ENCODE data around the gene SHMT2. TPM values are rescaled to one million over a fixed set of nuclear protein-coding genes. Genes with fewer than 3 reads are reported as not detected.

The SHMT2 gene
- total RNA-seq, 1 experiment from 2014 or later: 298 TPM

DNA sequence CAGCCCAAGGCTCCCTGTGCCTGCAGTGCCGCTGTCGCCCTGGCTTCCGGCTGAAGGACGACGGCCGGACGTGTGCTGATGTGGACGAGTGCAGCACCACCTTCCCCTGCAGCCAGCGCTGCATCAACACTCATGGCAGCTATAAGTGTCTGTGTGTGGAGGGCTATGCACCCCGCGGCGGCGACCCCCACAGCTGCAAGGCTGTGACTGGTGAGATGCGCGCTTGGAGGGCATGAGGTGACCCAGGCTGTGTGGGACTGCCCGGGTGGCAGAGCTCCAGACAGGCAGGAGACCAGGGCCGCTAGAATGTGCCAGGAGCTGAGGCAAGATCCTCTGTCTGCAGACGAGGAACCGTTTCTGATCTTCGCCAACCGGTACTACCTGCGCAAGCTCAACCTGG is 32.6 kb upstream of the SHMT2 start:
- no peak for DNase-seq (ENCODE audit: low spot score)

DNA sequence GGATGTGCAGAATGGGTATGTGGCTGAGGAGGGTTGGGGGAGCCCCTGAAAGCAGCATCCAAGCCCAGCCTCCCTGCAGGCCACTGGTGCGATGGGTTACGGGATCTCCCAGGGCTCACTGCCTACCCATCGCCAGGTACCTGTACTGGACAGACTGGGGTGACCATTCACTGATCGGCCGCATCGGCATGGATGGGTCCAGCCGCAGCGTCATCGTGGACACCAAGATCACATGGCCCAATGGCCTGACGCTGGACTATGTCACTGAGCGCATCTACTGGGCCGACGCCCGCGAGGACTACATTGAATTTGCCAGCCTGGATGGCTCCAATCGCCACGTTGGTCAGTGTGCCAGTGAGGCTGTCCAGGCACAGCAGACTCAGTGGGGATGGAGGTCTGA is 31.2 kb upstream of the SHMT2 start:
- no peak for DNase-seq (ENCODE audit: low spot score)

- DNase-seq (ENCODE audit: low spot score): no peak
Measured at GRCh38 chr12:57199191-57199590, 30.3 kb upstream of the SHMT2 start.

DNA sequence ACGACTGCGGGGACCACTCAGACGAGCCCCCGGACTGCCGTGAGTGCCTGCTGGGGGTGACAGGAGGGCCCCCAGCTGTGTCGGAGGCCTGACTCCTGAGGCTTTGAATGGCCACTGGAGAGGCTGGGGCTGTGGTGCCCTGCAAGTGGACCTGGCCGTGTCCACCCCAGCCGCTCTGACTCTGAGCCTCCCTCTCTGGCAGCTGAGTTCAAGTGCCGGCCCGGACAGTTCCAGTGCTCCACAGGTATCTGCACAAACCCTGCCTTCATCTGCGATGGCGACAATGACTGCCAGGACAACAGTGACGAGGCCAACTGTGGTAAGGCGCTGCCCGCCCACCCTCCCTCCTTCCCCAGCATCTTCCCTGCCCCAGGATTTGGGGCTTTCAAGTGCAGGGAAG is 29.0 kb upstream of the SHMT2 start:
- no peak for DNase-seq (ENCODE audit: low spot score)

GRCh38 chr12:57201219-57201618 is 28.3 kb upstream of the SHMT2 start:
- DNase-seq (ENCODE audit: low spot score): no peak

GRCh38 chr12:57201631-57202030 is 27.9 kb upstream of the SHMT2 start:
- DNase-seq (ENCODE audit: low spot score): no peak

DNA sequence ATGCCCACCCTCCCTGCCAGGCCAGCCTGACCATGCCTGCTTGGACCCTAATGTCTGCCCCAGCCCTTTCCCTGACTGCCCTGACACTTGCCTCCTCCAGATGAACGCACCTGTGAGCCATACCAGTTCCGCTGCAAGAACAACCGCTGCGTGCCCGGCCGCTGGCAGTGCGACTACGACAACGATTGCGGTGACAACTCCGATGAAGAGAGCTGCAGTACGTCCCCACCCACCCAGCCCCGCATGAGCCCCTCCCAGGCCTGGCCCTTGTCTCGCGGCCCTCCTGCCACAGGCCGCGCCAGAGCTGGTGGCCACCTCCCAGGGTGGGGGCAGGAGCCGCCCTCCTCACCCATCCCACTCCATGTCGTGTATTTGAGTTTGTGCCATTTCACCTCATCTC is 27.2 kb upstream of the SHMT2 start:
- DNase-seq (ENCODE audit: low spot score): no peak

- no peak for DNase-seq (ENCODE audit: low spot score)
Measured at GRCh38 chr12:57203201-57203600, 26.3 kb upstream of the SHMT2 start.

- no peak for DNase-seq (ENCODE audit: low spot score)
Measured at GRCh38 chr12:57203791-57204190, 25.7 kb upstream of the SHMT2 start.

DNA sequence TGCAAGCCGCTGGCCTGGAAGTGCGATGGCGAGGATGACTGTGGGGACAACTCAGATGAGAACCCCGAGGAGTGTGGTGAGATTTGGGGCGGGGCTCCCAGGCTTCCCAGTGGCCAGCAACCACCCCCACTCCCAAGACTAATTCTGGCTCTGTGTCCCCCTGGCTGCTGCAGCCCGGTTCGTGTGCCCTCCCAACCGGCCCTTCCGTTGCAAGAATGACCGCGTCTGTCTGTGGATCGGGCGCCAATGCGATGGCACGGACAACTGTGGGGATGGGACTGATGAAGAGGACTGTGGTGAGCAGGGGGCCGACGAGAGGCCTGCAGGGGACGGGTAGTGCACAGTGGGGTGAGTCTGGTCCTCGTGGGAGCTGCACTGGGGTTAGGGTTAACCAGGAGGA is 25.1 kb upstream of the SHMT2 start:
- DNase-seq (ENCODE audit: low spot score): no peak

DNA sequence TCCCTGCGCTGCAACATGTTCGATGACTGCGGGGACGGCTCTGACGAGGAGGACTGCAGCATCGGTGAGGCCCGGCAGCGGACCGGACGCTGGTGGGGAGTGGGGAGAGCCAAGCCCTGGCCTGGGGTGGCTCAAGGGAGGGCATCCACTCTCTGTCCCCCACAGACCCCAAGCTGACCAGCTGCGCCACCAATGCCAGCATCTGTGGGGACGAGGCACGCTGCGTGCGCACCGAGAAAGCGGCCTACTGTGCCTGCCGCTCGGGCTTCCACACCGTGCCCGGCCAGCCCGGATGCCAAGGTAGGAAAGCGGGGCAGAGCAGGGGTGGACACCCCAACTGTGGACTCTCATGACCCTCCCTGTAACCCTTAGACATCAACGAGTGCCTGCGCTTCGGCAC is 24.3 kb upstream of the SHMT2 start:
- DNase-seq (ENCODE audit: low spot score): no peak

DNA sequence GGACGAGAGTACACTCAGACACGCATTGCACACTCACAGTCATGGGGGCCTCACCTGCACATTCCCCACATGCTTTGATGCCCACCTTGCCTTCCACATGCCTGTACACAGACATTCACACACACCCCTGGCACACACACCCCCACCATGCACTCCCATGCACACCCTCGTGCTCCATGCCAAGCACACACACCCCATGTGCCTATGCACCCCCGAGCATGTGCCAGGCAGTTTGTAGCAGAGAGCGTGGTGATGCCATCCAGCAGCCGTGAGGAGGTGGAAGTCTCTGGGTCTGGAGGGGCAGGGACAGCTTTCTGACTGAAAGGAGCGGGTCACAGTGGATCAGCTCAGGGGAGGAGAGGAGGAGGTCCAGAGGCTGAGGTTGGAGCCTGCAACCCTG is 23.6 kb upstream of the SHMT2 start:
- DNase-seq (ENCODE audit: low spot score): no peak

DNA sequence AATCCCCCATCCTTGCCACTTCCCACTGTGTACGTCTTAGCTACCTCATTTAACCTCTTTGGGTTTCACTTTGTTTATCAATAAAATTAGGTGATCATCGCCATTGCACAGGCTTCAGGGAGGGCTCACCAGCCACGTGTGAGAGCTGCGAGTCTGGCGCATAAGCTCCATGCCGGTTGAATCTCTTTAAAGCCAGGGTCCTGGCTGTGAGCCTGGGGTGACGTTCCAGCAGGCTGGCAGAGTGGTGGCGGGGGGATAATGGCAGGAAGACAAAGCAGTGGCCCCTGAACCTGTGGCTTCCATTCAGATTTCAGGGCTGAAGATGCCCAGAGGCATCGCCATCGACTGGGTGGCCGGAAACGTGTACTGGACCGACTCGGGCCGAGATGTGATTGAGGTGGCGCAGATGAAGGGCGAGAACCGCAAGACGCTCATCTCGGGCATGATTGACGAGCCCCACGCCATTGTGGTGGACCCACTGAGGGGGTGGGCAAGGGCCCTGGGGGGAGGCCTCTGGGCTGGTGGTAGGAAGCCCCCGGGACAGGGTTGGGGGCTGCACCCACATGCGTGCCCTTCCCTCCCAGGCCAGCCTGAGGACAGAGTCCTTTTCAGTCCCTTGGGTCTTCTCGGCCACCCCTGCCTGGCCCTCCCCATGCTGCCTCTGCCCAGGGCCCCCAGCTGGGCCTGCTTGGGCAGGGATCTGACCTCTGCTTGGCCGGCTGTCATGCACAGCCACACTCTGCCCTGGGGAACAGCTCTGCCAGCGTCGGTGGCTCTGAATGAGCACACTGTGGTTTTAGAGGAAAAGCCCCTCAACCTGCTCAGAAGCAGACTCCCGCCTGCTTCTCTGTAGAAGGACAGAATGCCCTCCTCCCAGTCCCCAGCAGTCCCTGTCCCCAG is 21.5 kb upstream of the SHMT2 start:
- no peak for DNase-seq (ENCODE audit: low spot score)

DNA sequence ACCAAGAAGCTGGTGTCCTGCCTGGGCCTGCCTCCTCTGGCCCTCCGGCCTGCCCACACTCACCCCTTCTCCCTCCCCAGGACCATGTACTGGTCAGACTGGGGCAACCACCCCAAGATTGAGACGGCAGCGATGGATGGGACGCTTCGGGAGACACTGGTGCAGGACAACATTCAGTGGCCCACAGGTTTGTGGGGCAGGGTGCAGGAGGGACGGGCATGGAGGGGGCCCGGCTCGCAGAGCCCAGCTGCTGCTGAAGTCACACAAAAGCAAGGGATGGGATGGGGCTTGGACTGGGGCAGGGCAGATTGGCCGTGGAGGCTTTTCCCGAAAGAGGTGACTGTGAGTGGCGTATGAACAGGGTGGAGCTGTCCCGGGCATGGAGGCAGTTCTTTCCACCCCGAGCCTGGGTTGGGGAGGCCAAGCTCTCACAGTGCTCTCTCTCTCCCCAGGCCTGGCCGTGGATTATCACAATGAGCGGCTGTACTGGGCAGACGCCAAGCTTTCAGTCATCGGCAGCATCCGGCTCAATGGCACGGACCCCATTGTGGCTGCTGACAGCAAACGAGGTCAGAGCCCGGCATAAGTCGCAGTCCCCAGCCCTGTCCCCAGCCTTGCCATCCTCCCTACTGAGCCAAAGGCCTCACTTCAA is 20.8 kb upstream of the SHMT2 start:
- DNase-seq (ENCODE audit: low spot score): no peak

DNA sequence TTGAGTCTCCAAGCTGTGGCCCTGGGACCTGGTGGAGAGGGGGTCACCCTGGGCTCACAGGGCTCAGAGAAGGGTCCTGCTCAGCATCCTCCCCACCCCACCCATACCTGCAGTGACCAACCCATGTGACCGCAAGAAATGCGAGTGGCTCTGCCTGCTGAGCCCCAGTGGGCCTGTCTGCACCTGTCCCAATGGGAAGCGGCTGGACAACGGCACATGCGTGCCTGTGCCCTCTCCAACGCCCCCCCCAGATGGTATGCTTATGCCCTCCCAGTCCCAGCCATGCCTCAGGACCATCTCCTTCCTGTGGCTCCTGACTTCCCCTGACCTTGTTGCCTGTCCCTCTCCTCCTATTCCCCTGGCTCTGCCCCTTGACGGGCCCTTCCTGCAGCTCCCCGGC is 19.6 kb upstream of the SHMT2 start:
- no peak for DNase-seq (ENCODE audit: low spot score)

- DNase-seq (ENCODE audit: low spot score): no peak
Measured at GRCh38 chr12:57210461-57210860, 19.1 kb upstream of the SHMT2 start.

DNA sequence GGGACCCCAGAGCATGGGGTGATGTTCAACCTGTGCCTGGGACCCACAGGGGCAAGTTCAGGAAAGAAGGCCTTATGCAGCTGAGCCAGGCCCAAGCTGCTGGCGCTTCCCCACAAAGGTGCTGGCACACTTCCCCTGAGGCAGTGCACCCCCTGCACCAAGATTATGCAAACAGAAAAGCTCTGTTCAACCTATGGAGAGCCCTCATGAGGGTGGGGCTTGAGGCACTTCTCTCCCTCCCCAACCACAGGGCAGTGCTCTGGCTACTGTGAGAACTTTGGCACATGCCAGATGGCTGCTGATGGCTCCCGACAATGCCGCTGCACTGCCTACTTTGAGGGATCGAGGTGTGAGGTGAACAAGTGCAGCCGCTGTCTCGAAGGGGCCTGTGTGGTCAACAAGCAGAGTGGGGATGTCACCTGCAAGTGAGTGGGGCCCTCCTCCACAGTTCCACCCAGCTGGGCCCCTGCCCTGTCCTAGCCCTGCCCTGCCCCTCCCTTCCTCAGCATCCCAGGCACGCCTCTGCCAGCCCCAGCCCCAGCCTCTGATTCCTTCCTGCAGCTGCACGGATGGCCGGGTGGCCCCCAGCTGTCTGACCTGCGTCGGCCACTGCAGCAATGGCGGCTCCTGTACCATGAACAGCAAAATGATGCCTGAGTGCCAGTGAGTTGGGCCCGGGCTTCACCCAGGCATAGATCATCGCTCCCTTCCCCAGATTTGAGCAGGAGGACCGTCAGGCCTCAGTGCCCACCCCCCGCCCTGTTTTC is 18.4 kb upstream of the SHMT2 start:
- no peak for DNase-seq (ENCODE audit: low spot score)

GRCh38 chr12:57211791-57212700 is 17.5 kb upstream of the SHMT2 start:
- no peak for DNase-seq (ENCODE audit: low spot score)

DNA sequence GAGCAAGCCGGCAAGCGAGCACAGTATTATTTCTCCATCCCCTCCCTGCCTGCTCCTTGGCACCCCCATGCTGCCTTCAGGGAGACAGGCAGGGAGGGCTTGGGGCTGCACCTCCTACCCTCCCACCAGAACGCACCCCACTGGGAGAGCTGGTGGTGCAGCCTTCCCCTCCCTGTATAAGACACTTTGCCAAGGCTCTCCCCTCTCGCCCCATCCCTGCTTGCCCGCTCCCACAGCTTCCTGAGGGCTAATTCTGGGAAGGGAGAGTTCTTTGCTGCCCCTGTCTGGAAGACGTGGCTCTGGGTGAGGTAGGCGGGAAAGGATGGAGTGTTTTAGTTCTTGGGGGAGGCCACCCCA is 16.8 kb upstream of the SHMT2 start:
- no peak for DNase-seq (ENCODE audit: low spot score)

DNA sequence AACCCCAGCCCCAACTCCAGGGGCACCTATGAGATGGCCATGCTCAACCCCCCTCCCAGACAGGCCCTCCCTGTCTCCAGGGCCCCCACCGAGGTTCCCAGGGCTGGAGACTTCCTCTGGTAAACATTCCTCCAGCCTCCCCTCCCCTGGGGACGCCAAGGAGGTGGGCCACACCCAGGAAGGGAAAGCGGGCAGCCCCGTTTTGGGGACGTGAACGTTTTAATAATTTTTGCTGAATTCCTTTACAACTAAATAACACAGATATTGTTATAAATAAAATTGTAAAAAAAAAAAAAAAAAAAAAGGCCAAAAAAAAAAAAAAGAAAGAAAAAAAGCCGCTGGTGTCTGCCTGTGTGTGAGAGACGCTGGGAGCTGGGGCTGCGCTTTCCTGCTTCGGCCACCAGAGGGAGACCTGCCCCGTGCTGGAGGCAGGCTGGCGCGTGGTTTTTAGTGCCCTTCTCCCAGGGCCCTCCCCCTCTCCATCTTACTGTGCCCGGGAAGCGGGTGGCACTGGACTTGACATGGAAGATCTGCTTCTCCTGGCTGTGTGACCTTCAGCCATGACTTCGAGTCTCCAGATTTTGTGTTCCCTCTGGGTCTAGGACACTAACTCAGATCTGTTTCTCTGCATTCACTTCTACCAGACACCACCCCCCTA is 16.3 kb upstream of the SHMT2 start:
- DNase-seq (ENCODE audit: low spot score): peak; percentile 89
